ENCODE data around the gene PTPRT. TPM values are rescaled to one million over a fixed set of nuclear protein-coding genes. Genes with fewer than 3 reads are reported as not detected.

Gene PTPRT
- total RNA-seq, 1 donor from 2014 or later = not detected

DNA sequence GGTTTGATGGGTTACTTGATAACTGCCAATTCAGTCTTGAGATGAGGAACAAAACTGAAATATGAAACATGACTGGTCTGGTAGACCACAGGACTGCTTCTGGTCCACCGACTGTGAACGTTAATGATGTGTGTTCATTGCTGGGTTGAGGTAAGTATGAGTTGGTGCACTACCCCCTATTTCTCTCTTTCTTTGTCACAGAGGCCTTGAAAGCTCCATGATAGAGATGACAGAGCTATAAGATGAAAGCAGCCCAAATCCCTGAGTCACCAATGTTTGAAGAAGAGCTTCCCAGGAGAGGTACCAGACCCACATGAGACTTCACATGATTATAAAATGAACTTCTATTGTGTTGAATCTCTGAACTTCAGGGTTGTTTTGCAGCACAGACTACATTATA, 555.5 kb downstream of the PTPRT start:
- Mint-ChIP-seq H3K27me3 (ENCODE audit: unreplicated experiment) (no peaks in the 10 kb centered on the region), H3K4me3 (ENCODE audit: unreplicated experiment) (no peak overlapping the region), H3K9me3 (ENCODE audit: unreplicated experiment) (peaks cover 25% of the 10 kb centered on the region), H3K27ac (ENCODE audit: unreplicated experiment) (no peak overlapping the region), H3K4me1 (ENCODE audit: unreplicated experiment) (no peaks in the 10 kb centered on the region), H3K36me3 (ENCODE audit: unreplicated experiment) (no peaks in the 10 kb centered on the region)
- no peak for DNase-seq (ENCODE audit: extremely low spot score, unreplicated experiment)
- TF ChIP-seq, protein P1, sequence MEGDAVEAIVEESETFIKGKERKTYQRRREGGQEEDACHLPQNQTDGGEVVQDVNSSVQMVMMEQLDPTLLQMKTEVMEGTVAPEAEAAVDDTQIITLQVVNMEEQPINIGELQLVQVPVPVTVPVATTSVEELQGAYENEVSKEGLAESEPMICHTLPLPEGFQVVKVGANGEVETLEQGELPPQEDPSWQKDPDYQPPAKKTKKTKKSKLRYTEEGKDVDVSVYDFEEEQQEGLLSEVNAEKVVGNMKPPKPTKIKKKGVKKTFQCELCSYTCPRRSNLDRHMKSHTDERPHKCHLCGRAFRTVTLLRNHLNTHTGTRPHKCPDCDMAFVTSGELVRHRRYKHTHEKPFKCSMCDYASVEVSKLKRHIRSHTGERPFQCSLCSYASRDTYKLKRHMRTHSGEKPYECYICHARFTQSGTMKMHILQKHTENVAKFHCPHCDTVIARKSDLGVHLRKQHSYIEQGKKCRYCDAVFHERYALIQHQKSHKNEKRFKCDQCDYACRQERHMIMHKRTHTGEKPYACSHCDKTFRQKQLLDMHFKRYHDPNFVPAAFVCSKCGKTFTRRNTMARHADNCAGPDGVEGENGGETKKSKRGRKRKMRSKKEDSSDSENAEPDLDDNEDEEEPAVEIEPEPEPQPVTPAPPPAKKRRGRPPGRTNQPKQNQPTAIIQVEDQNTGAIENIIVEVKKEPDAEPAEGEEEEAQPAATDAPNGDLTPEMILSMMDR (IDR thresholded peaks at IDR 0.05) = no peak

DNA sequence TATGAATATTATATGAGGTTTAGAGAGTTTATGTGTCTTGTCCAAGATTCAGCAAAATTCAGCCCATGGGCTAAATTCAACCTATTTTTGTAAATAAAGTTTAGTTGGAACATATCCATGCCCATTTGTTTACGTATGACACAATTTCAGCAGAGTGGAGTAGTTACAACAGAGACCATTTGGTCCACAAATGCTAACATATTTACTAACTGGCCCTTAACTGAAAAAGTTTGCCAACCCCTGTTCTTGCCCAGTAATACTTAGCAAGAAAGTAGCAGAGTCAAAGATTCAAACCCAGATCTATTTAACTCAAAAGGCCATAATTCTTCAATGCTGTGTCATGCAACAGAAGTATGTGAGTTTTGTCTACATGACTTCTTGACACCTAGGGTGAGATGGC, 561.0 kb downstream of the PTPRT start:
- TF ChIP-seq, protein P1 (IDR thresholded peaks at IDR 0.05) = no peak
- H3K9me3 Mint-ChIP-seq (ENCODE audit: unreplicated experiment) = peaks cover 36% of the 10 kb centered on the region
- H3K27me3 Mint-ChIP-seq (ENCODE audit: unreplicated experiment) = no peaks in the 10 kb centered on the region
- H3K4me3 Mint-ChIP-seq (ENCODE audit: unreplicated experiment) = no peak overlapping the region
- no peaks in the 10 kb centered on the region for H3K4me1 Mint-ChIP-seq (ENCODE audit: unreplicated experiment)
- no peak overlapping the region for H3K27ac Mint-ChIP-seq (ENCODE audit: unreplicated experiment)
- H3K36me3 Mint-ChIP-seq (ENCODE audit: unreplicated experiment) = no peaks in the 10 kb centered on the region
- no peak for DNase-seq (ENCODE audit: extremely low spot score, unreplicated experiment)

DNA sequence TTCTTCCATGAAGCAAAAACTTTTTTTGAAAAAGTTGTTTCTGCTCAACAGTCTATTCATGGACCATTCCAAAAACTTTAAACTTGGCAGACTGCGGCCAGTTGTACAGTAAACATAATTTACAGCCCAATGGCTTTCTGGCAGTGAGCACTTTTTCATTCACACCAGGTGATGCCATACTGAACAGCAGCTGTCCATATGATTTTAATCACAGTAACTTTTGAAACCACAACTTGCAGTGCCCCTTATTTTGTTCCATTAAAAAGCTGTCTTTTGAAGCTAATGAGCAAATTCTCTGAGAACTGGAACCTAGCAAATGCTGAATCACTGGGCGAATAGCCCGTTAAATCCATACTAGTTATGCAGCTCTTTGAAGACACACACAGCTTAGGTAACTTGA, 576.6 kb downstream of the PTPRT start:
- Mint-ChIP-seq H3K27ac (ENCODE audit: unreplicated experiment) (no peak overlapping the region), H3K9me3 (ENCODE audit: unreplicated experiment) (peaks cover 44% of the 10 kb centered on the region), H3K4me1 (ENCODE audit: unreplicated experiment) (no peaks in the 10 kb centered on the region), H3K36me3 (ENCODE audit: unreplicated experiment) (no peaks in the 10 kb centered on the region), H3K27me3 (ENCODE audit: unreplicated experiment) (no peaks in the 10 kb centered on the region), H3K4me3 (ENCODE audit: unreplicated experiment) (no peak overlapping the region)
- TF ChIP-seq, protein P1 (IDR thresholded peaks at IDR 0.05) = no peak
- DNase-seq (ENCODE audit: extremely low spot score, unreplicated experiment) = no peak

DNA sequence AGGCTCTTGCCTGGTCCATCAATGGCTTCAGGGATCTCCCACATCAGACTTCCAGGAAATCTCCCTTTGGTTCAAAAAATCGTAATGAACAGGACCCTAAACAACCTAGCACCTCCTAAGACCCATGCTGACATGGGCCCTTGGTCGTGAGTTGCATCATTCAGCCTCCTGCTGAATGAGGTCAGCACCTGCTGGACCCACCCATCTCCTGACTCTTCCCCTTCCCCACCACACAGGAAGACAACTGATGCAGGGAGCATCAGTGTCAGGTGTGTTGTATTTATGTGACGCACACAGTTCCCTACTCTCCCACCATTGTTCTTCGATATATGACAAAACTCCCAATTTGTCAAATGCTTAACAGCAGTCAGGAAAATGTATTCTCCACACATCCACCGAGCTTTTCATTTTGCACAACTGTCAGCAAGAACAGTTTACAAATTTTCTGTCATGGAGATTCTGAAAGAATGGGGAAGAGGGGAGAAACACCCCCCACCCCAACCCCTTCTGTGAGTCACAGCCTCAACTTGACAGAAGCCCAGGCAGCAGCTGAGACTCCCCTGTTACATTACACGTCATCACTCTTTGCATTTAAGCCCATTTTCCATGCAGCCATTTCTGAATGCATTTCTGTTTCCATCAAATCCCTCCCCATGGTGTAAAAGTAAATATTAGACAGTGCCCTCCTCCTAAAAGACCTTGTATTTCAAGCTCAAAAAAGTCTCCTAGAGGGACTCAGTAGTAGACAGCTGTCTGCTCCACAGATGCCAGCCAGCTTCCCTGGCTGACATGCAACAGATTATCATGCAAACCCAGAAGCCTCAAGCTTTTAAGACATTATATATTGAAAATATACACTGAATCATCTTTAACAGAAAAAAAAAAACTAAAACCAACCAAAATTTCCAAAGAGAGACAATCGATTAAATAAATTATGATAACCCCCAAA, 577.5 kb downstream of the PTPRT start:
- Mint-ChIP-seq H3K4me1 (ENCODE audit: unreplicated experiment) (no peaks in the 10 kb centered on the region), H3K27ac (ENCODE audit: unreplicated experiment) (no peak overlapping the region), H3K4me3 (ENCODE audit: unreplicated experiment) (no peak overlapping the region), H3K9me3 (ENCODE audit: unreplicated experiment) (peaks cover 47% of the 10 kb centered on the region), H3K36me3 (ENCODE audit: unreplicated experiment) (no peaks in the 10 kb centered on the region), H3K27me3 (ENCODE audit: unreplicated experiment) (no peaks in the 10 kb centered on the region)
- TF ChIP-seq, protein P1 (IDR thresholded peaks at IDR 0.05) = no peak
- no peak for DNase-seq (ENCODE audit: extremely low spot score, unreplicated experiment)

DNA sequence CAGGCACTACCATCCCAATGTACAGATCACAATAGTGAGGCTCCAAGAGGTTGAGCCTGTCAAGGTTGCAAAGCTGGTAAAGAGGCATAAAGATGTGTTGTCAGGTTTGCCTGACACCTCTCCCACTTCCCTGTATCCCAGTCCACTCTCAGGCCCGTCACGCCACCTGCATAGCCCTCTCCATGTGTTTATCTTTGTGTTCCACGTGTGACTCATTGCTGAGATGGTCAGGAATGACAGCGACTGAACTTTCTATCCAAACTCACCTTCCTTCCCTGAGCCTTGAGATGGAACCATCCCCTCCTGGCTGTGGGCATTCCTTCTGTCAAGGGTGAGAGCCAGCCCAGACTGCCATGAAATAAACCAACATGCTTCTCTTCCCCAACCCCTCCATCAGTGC, 578.3 kb downstream of the PTPRT start:
- no peaks in the 10 kb centered on the region for H3K4me1 Mint-ChIP-seq (ENCODE audit: unreplicated experiment)
- no peaks in the 10 kb centered on the region for H3K27me3 Mint-ChIP-seq (ENCODE audit: unreplicated experiment)
- H3K27ac Mint-ChIP-seq (ENCODE audit: unreplicated experiment) = no peak overlapping the region
- TF ChIP-seq, protein P1 (IDR thresholded peaks at IDR 0.05) = no peak
- DNase-seq (ENCODE audit: extremely low spot score, unreplicated experiment) = no peak
- no peaks in the 10 kb centered on the region for H3K36me3 Mint-ChIP-seq (ENCODE audit: unreplicated experiment)
- peaks cover 54% of the 10 kb centered on the region for H3K9me3 Mint-ChIP-seq (ENCODE audit: unreplicated experiment)
- no peak overlapping the region for H3K4me3 Mint-ChIP-seq (ENCODE audit: unreplicated experiment)
